Effector CD8-positive, alpha-beta T cell (primary cell): ENCODE data around the gene ANKRD36C.
"Not testable (repeated sequence)": the region's sequence is repeated elsewhere in the genome, so short reads cannot be mapped to it uniquely, and the experiment has no call there.

Experiments
- DNase-seq: peaks from one replicate; lab custom pipeline; 2025; lab: John Stamatoyannopoulos, UW

ANKRD36C gene

GRCh38 chr2:95799147-95799889, 192.3 kb downstream of the ANKRD36C start:
- not testable (repeated sequence) for DNase-seq

GRCh38 chr2:95796249-95797099, 195.2 kb downstream of the ANKRD36C start:
- not testable (repeated sequence) for DNase-seq

GRCh38 chr2:95793970-95794369, 197.7 kb downstream of the ANKRD36C start:
- DNase-seq: not testable (repeated sequence)

- DNase-seq: not testable (repeated sequence)
These were observed 201.4 kb downstream of the ANKRD36C start for GRCh38 chr2:95790180-95790579.

GRCh38 chr2:95789385-95789784, 202.2 kb downstream of the ANKRD36C start:
- not testable (repeated sequence) for DNase-seq

- DNase-seq: not testable (repeated sequence)
These were observed 203.0 kb downstream of the ANKRD36C start for GRCh38 chr2:95788642-95789041.
